ENCODE results near the gene SYTL3. TPM values are rescaled to one million over a fixed set of nuclear protein-coding genes. Genes with fewer than 3 reads are reported as not detected.
"Not testable (repeated sequence)": the region's sequence is repeated elsewhere in the genome, so short reads cannot be mapped to it uniquely, and the experiment has no call there.

The SYTL3 gene
- total RNA-seq, 4 donors from 2014 or later, result 4.8 to 10.1 (median 7.6) TPM

DNA sequence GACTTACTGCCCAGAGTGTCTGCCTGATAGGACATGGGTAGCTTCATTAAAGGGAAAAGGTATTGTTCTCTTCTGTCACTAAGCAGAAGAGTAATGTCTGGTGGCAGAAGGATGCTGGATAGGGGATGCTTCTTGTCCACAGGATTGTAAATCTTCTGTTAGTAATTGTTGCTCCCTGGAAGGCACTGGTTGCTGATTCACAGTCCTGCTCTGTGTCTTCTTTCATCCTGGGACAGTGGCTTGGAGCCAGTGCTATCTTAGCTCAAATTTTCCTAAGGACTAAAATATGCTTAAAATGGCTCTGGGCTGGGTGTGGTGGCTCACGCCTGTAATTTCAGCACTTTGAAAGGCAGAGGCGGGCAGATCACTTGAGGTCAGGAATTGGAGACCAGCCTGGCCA is 48.0 kb downstream of the SYTL3 start:
- Histone ChIP-seq H3K36me3 (no peaks in the 10 kb centered on the region), H3K27ac (replicated peaks in 1 of 4) (no peak overlapping the region), H3K4me1 (peaks cover 0 to 6% (median 1%) of the 10 kb centered on the region in 4 donors), H3K27me3 (no peaks in the 10 kb centered on the region), H3K9me3 (no peaks in the 10 kb centered on the region), H3K4me3 (no peak overlapping the region)
- DNase-seq (ENCODE audit: extremely low spot score), result no peak
- 83% methylated on average over 2 of the region's 2 CpGs for WGBS
- intact Hi-C loops (cut with DNase I), result loop anchor here (10.0 kb wide), 1 partner anchor 63 kb away; no protein-coding TSS in a partner anchor
- TF ChIP-seq, protein P1, sequence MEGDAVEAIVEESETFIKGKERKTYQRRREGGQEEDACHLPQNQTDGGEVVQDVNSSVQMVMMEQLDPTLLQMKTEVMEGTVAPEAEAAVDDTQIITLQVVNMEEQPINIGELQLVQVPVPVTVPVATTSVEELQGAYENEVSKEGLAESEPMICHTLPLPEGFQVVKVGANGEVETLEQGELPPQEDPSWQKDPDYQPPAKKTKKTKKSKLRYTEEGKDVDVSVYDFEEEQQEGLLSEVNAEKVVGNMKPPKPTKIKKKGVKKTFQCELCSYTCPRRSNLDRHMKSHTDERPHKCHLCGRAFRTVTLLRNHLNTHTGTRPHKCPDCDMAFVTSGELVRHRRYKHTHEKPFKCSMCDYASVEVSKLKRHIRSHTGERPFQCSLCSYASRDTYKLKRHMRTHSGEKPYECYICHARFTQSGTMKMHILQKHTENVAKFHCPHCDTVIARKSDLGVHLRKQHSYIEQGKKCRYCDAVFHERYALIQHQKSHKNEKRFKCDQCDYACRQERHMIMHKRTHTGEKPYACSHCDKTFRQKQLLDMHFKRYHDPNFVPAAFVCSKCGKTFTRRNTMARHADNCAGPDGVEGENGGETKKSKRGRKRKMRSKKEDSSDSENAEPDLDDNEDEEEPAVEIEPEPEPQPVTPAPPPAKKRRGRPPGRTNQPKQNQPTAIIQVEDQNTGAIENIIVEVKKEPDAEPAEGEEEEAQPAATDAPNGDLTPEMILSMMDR (IDR thresholded peaks at IDR 0.05), result no peak
- TF ChIP-seq POLR2AphosphoS5 (IDR thresholded peaks at IDR 0.05) (no peak), EP300 (IDR thresholded peaks at IDR 0.05) (no peak), POLR2A (IDR thresholded peaks at IDR 0.05; ENCODE audit: low read depth) (no peak)

DNA sequence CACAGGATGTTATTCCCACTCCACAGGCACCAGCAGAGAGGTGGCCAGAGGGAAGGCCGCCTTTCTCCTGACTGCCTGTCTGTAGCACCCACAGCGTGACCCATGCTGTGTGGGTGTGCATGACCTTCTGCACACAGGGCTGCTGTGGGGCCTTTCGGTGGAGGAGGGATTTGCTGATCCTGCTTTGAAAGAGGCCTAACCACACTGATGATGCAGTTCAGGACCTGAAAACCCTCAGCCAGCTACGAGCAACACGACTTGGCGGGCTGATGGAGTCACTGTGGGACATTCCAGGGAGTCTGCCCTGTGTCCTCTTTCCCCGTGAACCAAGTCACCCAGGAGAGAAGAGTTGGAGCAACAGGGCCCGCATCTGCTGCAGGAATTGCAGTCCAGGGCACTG is 49.1 kb downstream of the SYTL3 start:
- Histone ChIP-seq H3K9me3 (no peaks in the 10 kb centered on the region), H3K36me3 (no peaks in the 10 kb centered on the region), H3K4me1 (peaks cover 5 to 12% (median 5%) of the 10 kb centered on the region in 4 donors), H3K27ac (replicated peaks in 1 of 4) (no peak overlapping the region), H3K4me3 (no peak overlapping the region), H3K27me3 (no peaks in the 10 kb centered on the region)
- TF ChIP-seq EP300 (IDR thresholded peaks at IDR 0.05) (no peak), POLR2AphosphoS5 (IDR thresholded peaks at IDR 0.05) (no peak), POLR2A (IDR thresholded peaks at IDR 0.05; ENCODE audit: low read depth) (no peak)
- TF ChIP-seq, protein P1 (IDR thresholded peaks at IDR 0.05), result no peak
- 89% methylated on average over 8 of the region's 8 CpGs for WGBS
- DNase-seq (ENCODE audit: extremely low spot score), result no peak
- intact Hi-C loops (cut with DNase I), result loop anchor here (10.0 kb wide), 1 partner anchor 64 kb away; no protein-coding TSS in a partner anchor

DNA sequence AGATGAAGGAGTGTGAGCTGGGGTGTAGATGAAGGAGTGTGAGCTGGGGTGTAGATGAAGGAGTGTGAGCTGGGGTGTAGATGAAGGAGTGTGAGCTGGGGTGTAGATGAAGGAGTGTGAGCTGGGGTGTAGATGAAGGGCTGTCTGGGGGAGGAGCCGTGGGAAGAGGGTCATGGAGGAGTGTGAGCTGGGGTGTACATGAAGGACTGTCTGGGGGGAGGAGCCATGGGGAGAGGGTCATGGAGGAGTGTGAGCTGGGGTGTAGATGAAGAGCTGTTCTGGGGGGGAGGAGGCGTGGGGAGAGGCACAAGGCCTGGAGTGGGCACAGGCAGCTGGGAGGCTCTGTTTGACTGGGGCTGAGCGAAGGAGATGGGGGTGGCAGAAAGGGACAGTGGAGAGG is 51.4 kb downstream of the SYTL3 start:
- H3K36me3 ChIP-seq; intact Hi-C loops (cut with DNase I); DNase-seq (ENCODE audit: extremely low spot score); H3K4me3 ChIP-seq; H3K27ac ChIP-seq (replicated peaks in 1 of 4); H3K9me3 ChIP-seq; H3K27me3 ChIP-seq: not testable (repeated sequence)
- peaks cover 24 to 35% (median 28%) of the 10 kb centered on the region in 4 donors for H3K4me1 ChIP-seq
- WGBS, result 92% methylated on average over 3 of the region's 3 CpGs

DNA sequence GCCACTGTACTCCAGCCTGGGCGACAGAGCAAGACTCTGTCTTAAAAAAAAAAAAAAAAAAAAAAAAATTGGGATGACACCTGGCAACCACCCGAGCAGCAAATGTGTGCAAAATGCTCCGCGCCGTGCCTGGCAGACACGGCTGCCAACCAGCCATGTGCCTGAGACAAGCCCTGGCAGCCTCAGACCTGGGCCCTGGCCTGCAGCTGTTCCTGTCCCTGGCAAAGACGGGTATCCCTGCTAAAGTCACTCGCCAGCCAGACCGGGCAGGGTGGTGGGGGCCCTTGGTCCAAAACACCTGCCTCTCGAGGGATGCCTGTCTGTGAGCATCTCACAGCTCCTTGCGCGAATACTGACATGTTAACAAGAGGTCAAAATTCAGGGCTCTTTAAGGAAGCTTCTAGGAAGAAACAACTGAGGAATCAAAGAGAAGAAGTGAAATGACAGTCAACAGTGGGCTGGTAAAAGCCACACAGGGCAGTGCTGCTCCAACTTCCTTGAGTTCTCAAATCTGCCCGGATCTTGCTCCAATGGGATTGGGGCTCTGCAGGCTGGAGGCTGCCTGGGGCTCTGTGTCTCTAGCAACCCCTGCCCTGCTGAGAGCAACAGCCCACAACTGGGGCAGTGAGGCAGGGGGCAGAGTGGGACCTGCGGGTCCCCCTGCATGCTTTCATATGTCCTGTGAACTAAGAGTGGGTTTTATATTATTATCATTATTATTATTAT is 53.4 kb downstream of the SYTL3 start:
- Histone ChIP-seq H3K27me3 (no peaks in the 10 kb centered on the region), H3K4me1 (peaks cover 42 to 49% (median 47%) of the 10 kb centered on the region in 4 donors), H3K36me3 (no peaks in the 10 kb centered on the region), H3K27ac (replicated peaks in 1 of 4) (peak overlapping the region in 3 of 4 donors; percentile 10 to 83 (median 73)), H3K4me3 (no peak overlapping the region), H3K9me3 (no peaks in the 10 kb centered on the region)
- TF ChIP-seq POLR2AphosphoS5 (IDR thresholded peaks at IDR 0.05) (no peak), POLR2A (IDR thresholded peaks at IDR 0.05; ENCODE audit: low read depth) (no peak), EP300 (IDR thresholded peaks at IDR 0.05) (no peak)
- TF ChIP-seq, protein P1 (IDR thresholded peaks at IDR 0.05), result no peak
- intact Hi-C loops (cut with DNase I), result loop anchor here (1.0 kb wide), 1 partner anchor 269 kb away; no protein-coding TSS in a partner anchor
- 86% methylated on average over 14 of the region's 14 CpGs for WGBS
- no peak for DNase-seq (ENCODE audit: extremely low spot score)

DNA sequence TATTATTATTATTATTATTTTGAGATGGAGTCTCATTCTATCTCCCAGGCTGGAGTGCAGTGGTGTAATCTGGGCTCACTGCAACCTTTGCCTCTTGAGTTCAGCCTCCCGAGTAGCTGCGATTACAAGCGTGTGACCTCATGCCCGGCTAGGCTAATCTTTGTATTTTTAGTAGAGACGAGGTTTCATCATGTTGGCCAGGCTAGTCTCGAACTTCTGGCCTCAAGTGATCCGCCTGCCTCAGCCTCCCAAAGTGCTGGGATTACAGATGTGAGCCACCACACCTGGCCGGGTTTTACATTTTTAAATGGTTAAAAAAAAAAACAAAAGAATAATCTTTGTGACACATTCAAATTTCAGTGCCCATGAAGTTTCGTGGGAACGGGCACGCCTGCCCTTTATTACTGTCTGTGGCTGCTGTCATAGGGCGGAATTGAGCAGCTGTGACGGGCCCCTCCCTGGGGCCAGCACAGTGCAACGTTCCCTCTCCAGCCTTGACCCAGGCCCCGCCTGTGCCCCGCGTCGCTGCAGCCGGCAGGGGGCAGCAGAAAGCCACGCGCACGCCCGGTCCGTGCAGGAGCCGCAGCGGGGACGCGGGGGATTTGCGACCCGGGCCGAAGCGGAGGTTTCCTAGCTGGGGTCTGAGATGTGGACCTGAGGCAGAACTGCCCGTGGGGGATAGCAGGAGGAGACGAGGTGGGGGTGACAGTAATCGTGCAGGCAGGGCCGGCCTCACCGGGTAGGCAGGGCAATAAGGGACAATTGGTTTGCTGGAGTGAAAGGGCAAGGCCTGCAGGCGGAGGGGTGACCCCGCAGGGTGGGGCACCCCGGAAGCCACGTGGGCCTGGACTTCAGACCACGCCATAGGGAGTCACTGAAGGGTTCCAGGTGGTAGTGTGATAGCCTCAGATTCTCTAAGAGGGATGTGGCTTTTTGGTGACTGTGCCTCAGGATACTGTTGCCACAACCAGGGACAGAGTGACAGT is 54.3 kb downstream of the SYTL3 start:
- Histone ChIP-seq H3K27me3 (no peaks in the 10 kb centered on the region), H3K36me3 (no peaks in the 10 kb centered on the region), H3K9me3 (no peaks in the 10 kb centered on the region), H3K27ac (replicated peaks in 1 of 4) (peak overlapping the region; percentile 30 to 83 (median 61)), H3K4me1 (peaks cover 44 to 56% (median 54%) of the 10 kb centered on the region in 4 donors), H3K4me3 (peak overlapping the region; percentile 44 to 61 (median 50))
- TF ChIP-seq POLR2AphosphoS5 (IDR thresholded peaks at IDR 0.05) (peak; percentile 54 to 68), POLR2A (IDR thresholded peaks at IDR 0.05; ENCODE audit: low read depth) (no peak), EP300 (IDR thresholded peaks at IDR 0.05) (no peak)
- TF ChIP-seq, protein P1 (IDR thresholded peaks at IDR 0.05), result peak in 2 of 3 experiments; percentile 99
- intact Hi-C loops (cut with DNase I), result loop anchor here (1.0 kb wide), 1 partner anchor 268 kb away; no protein-coding TSS in a partner anchor
- peak; percentile 94 for DNase-seq (ENCODE audit: extremely low spot score)
- WGBS, result 14% methylated on average over 32 of the region's 42 CpGs
